Karpas-422 (cell line): ENCODE data around the gene MLYCD. TPM values are rescaled to one million over a fixed set of nuclear protein-coding genes. Genes with fewer than 3 reads are reported as not detected.

Experiments used
- DNase-seq: peaks from one replicate; pipeline ENCODE4 v3.0.0-alpha.2; 2015
- H2AFZ ChIP-seq: fragments of 200-600 bp; sonication (generic); 2 replicates; pipeline ENCODE4 v1.6.1; 2014; ENCODE audit warnings: antibody characterized with exemption, low read length, mixed read lengths
- H3K27ac ChIP-seq: fragments of 200-600 bp; sonication (generic); 2 replicates; pipeline ENCODE4 v1.5.1; 2014; ENCODE audit warnings: mild to moderate bottlenecking, low read length, moderate library complexity
- H3K27me3 ChIP-seq: fragments of 200-600 bp; sonication (generic); 2 replicates; pipeline ENCODE4 v1.6.1; 2014; ENCODE audit warnings: low read length, mixed read lengths
- H3K36me3 ChIP-seq: fragments of 200-600 bp; sonication (generic); 2 replicates; pipeline ENCODE4 v1.6.1; 2014; ENCODE audit warnings: low read length, mixed read lengths; ENCODE audit not compliant: insufficient read depth
- H3K4me1 ChIP-seq: fragments of 200-600 bp; sonication (generic); 2 replicates; pipeline ENCODE4 v1.6.1; 2014; ENCODE audit warnings: mild to moderate bottlenecking, low read length, mixed read lengths
- H3K4me2 ChIP-seq: fragments of 200-600 bp; sonication (generic); 2 replicates; pipeline ENCODE4 v1.6.1; 2014; ENCODE audit warnings: low read length, low read depth, mild to moderate bottlenecking; ENCODE audit not compliant: poor library complexity, severe bottlenecking
- H3K4me3 ChIP-seq: fragments of 200-600 bp; sonication (generic); 2 replicates; pipeline ENCODE4 v1.5.1; 2014; ENCODE audit warnings: mild to moderate bottlenecking, antibody characterized with exemption, low read length, mixed read lengths
- H3K79me2 ChIP-seq: fragments of 200-600 bp; sonication (generic); 2 replicates; pipeline ENCODE4 v1.6.1; 2014; ENCODE audit warnings: mild to moderate bottlenecking, low read length, mixed read lengths
- H3K9ac ChIP-seq: fragments of 200-600 bp; sonication (generic); 2 replicates; pipeline ENCODE4 v1.6.0; 2014; ENCODE audit warnings: low read length
- H3K9me2 ChIP-seq: fragments of 200-600 bp; sonication (generic), shearing (Covaris generic); replicated peaks from 2 replicates; pipeline ENCODE4 v1.6.0; 2014; ENCODE audit warnings: mild to moderate bottlenecking, low read length, moderate library complexity; ENCODE audit not compliant: insufficient read depth
- H3K9me3 ChIP-seq: fragments of 300-700, 200-600 bp; sonication (generic); 2 replicates; pipeline ENCODE4 v1.6.1; 2014; ENCODE audit warnings: low read length, mixed read lengths
- H4K20me1 ChIP-seq: fragments of 200-600 bp; sonication (generic); 2 replicates; pipeline ENCODE4 v1.6.1; 2014; ENCODE audit warnings: mild to moderate bottlenecking, antibody characterized with exemption, low read length, low read depth; ENCODE audit not compliant: insufficient read depth
- total RNA-seq: library from RNA; depleted of rRNA; stranded (reverse); fragments of >200 nt; shearing (Covaris generic); gene quantifications from 2 replicates; pipeline ENCODE4 v1.2.3, GENCODE V29; 2014; ENCODE audit warnings: low replicate concordance

The MLYCD gene
- total RNA-seq, 1 experiment from 2014 or later: 4.7 TPM

- Histone ChIP-seq H3K9ac (0 out of 2 replicates have a peak overlapping the region, but pooled peaks have one; percentile 71), H3K27me3 (no peaks in the 10 kb centered on the region), H3K36me3 (no peaks in the 10 kb centered on the region), H4K20me1 (no peaks in the 10 kb centered on the region), H3K4me3 (no peak overlapping the region), H3K4me2 (peak overlapping the region; percentile 71), H3K27ac (no peak overlapping the region), H3K9me2 (no peaks in the 10 kb centered on the region), H3K9me3 (no peaks in the 10 kb centered on the region), H3K4me1 (peaks cover 18% of the 10 kb centered on the region), H2AFZ (no peak overlapping the region), H3K79me2 (peaks cover 50% of the 10 kb centered on the region)
- no peak for DNase-seq
These were observed 1.7 kb downstream of the MLYCD start for GRCh38 chr16:83900571-83900970.

DNA sequence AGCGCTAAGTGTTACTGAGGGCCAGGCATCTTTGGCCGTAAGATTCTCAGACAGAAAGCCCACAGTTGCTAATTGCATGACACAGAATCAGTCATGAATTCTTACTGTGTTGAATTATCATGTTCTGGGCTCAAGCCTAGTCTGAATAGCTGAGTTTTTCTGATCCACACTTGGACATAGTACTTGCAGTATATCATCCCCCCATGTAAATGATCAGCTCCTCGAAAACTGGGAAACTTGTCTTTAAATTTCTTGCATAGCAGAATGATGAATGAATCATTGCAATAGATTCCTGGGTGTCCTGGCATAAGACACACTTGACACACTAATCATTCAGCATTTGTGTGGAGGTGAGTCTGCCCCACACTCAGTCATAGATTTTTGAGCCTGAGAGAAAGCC is 2.2 kb downstream of the MLYCD start:
- H3K79me2 ChIP-seq: peaks cover 54% of the 10 kb centered on the region
- no peak overlapping the region for H3K27ac ChIP-seq
- no peaks in the 10 kb centered on the region for H4K20me1 ChIP-seq
- H2AFZ ChIP-seq: no peak overlapping the region
- H3K9me2 ChIP-seq: no peaks in the 10 kb centered on the region
- no peak overlapping the region for H3K9ac ChIP-seq
- H3K4me1 ChIP-seq: peaks cover 18% of the 10 kb centered on the region
- no peak overlapping the region for H3K4me2 ChIP-seq
- peak; percentile 32 for DNase-seq
- H3K9me3 ChIP-seq: no peaks in the 10 kb centered on the region
- H3K27me3 ChIP-seq: no peaks in the 10 kb centered on the region
- H3K4me3 ChIP-seq: no peak overlapping the region
- H3K36me3 ChIP-seq: no peaks in the 10 kb centered on the region

GRCh38 chr16:83903751-83904150 is 4.8 kb downstream of the MLYCD start:
- Histone ChIP-seq H3K4me2 (no peak overlapping the region), H3K79me2 (peaks cover 67% of the 10 kb centered on the region), H3K9me2 (no peaks in the 10 kb centered on the region), H3K36me3 (no peaks in the 10 kb centered on the region), H2AFZ (no peak overlapping the region), H3K9ac (no peak overlapping the region), H3K4me1 (peaks cover 11% of the 10 kb centered on the region), H3K4me3 (no peak overlapping the region), H4K20me1 (no peaks in the 10 kb centered on the region), H3K27me3 (no peaks in the 10 kb centered on the region), H3K9me3 (no peaks in the 10 kb centered on the region), H3K27ac (no peak overlapping the region)
- DNase-seq: no peak

- Histone ChIP-seq H3K9me3 (no peaks in the 10 kb centered on the region), H3K27ac (no peak overlapping the region), H3K4me1 (no peaks in the 10 kb centered on the region), H4K20me1 (no peaks in the 10 kb centered on the region), H3K9ac (no peak overlapping the region), H3K9me2 (no peaks in the 10 kb centered on the region), H3K4me2 (no peak overlapping the region), H2AFZ (no peak overlapping the region), H3K27me3 (no peaks in the 10 kb centered on the region), H3K36me3 (no peaks in the 10 kb centered on the region), H3K4me3 (no peak overlapping the region), H3K79me2 (peaks cover 46% of the 10 kb centered on the region)
- no peak for DNase-seq
These were observed 7.8 kb downstream of the MLYCD start for GRCh38 chr16:83906683-83907082.

GRCh38 chr16:83907111-83907510 is 8.2 kb downstream of the MLYCD start:
- no peak overlapping the region for H2AFZ ChIP-seq
- H3K79me2 ChIP-seq: peaks cover 44% of the 10 kb centered on the region
- H3K9ac ChIP-seq: no peak overlapping the region
- H3K27ac ChIP-seq: no peak overlapping the region
- H3K9me2 ChIP-seq: no peaks in the 10 kb centered on the region
- no peaks in the 10 kb centered on the region for H3K9me3 ChIP-seq
- no peaks in the 10 kb centered on the region for H3K36me3 ChIP-seq
- H3K4me1 ChIP-seq: no peaks in the 10 kb centered on the region
- H3K4me2 ChIP-seq: no peak overlapping the region
- no peaks in the 10 kb centered on the region for H3K27me3 ChIP-seq
- H4K20me1 ChIP-seq: no peaks in the 10 kb centered on the region
- H3K4me3 ChIP-seq: no peak overlapping the region
- DNase-seq: no peak

DNA sequence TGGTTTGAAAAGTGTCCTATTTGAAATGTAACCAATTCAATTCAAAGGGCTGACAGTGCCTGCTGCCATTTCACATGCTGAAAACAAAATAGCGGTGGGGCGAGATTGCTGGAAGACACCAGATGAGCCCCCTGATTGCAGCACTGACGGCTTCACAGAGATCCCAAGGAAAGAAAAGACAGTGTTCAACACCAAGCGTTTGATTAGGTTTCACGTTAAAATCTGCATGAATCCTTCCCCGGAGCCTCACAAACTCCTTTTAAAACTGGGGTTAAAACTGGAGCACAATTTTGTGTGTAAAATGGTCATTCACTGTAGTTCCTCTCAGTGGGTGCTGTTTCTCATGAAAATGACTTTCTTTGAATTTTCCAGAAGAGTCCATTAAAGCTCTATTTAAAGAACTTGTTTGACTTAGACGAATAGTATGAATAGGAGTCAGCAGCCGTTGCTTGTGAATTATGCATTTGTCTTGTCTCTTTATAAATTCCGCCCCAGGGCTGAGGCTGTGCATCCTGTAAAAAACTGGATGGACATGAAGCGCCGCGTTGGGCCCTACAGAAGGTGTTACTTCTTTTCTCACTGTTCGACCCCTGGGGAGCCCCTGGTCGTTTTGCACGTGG is 8.8 kb downstream of the MLYCD start:
- Histone ChIP-seq H2AFZ (no peak overlapping the region), H3K27ac (no peak overlapping the region), H3K27me3 (no peaks in the 10 kb centered on the region), H3K9me3 (no peaks in the 10 kb centered on the region), H3K9me2 (no peaks in the 10 kb centered on the region), H3K79me2 (peaks cover 42% of the 10 kb centered on the region), H3K9ac (no peak overlapping the region), H3K4me2 (no peak overlapping the region), H3K36me3 (peaks cover 2% of the 10 kb centered on the region; the same call in 1 of the 2 replicates), H3K4me1 (no peaks in the 10 kb centered on the region), H4K20me1 (no peaks in the 10 kb centered on the region), H3K4me3 (no peak overlapping the region)
- no peak for DNase-seq

- H3K4me3 ChIP-seq: no peak overlapping the region
- H4K20me1 ChIP-seq: no peaks in the 10 kb centered on the region
- no peak overlapping the region for H3K27ac ChIP-seq
- H3K4me2 ChIP-seq: no peak overlapping the region
- H3K4me1 ChIP-seq: no peaks in the 10 kb centered on the region
- peaks cover 4% of the 10 kb centered on the region; the same call in 1 of the 2 replicates for H3K36me3 ChIP-seq
- H2AFZ ChIP-seq: no peak overlapping the region
- H3K27me3 ChIP-seq: no peaks in the 10 kb centered on the region
- H3K9ac ChIP-seq: no peak overlapping the region
- no peak for DNase-seq
- H3K9me2 ChIP-seq: no peaks in the 10 kb centered on the region
- H3K9me3 ChIP-seq: no peaks in the 10 kb centered on the region
- peaks cover 31% of the 10 kb centered on the region for H3K79me2 ChIP-seq
These were observed 9.9 kb downstream of the MLYCD start for GRCh38 chr16:83908798-83909197.

DNA sequence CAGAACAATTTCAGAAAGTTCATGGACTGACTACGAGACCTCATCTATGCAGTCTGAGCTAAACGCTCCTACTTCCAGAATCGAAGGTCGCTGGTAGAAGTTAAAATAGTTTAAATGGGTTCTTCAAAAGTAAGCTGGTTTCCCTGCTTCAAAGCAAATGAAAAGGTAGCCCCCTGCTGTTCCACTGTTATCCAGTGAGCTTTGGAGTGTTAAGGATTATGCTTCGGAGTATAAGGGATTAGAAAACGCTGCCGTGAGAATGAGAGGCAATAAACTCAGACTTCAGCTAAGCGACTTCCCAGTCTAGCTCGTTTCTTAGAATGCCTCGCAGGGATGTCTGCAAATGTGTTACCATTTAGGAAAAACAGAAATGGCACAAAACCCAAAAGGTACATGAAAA is 12.4 kb downstream of the MLYCD start:
- no peaks in the 10 kb centered on the region for H3K9me2 ChIP-seq
- no peak for DNase-seq
- H3K27ac ChIP-seq: no peak overlapping the region
- no peaks in the 10 kb centered on the region for H3K9me3 ChIP-seq
- peaks cover 12% of the 10 kb centered on the region for H3K36me3 ChIP-seq
- H3K9ac ChIP-seq: no peak overlapping the region
- H3K79me2 ChIP-seq: peaks cover 21% of the 10 kb centered on the region
- no peak overlapping the region for H3K4me2 ChIP-seq
- H2AFZ ChIP-seq: no peak overlapping the region
- H4K20me1 ChIP-seq: no peaks in the 10 kb centered on the region
- H3K4me3 ChIP-seq: no peak overlapping the region
- no peaks in the 10 kb centered on the region for H3K4me1 ChIP-seq
- H3K27me3 ChIP-seq: no peaks in the 10 kb centered on the region
